GM23338 (cell line): Measurements from ENCODE around the gene SC5D. TPM values are rescaled to one million over a fixed set of nuclear protein-coding genes. Genes with fewer than 3 reads are reported as not detected.

Source experiments
- ATAC-seq: fragments of 200-7000 bp; cut with Tn5 transposase; 3 replicates; pipeline ENCODE4 v1.9.1; 2020
- DNase-seq: peaks from one replicate; pipeline ENCODE4 v3.0.0-alpha.2; 2015; ENCODE audit warnings: low spot score
- H2AFZ ChIP-seq: fragments of 200-600 bp; sonication (generic); 2 replicates; pipeline ENCODE4 v1.8.0; 2016; ENCODE audit warnings: antibody characterized with exemption, mild to moderate bottlenecking, moderate library complexity
- H3F3A ChIP-seq: fragments of 200-600 bp; sonication (generic); replicated peaks from 2 replicates; pipeline ENCODE4 v1.8.0; 2017; ENCODE audit warnings: antibody characterized with exemption, mixed run types, low read depth
- H3K27ac ChIP-seq: fragments of 200-600 bp; sonication (generic); 2 replicates; pipeline ENCODE4 v1.6.1; 2016; ENCODE audit warnings: low read depth
- H3K27me3 ChIP-seq: fragments of 200-600 bp; sonication (generic); 2 replicates; pipeline ENCODE4 v1.8.0; 2016; ENCODE audit warnings: mild to moderate bottlenecking, mixed run types, moderate library complexity; ENCODE audit not compliant: insufficient read depth
- H3K36me3 ChIP-seq: fragments of 200-600 bp; sonication (generic); 2 replicates; pipeline ENCODE4 v1.8.0; 2016; ENCODE audit warnings: mild to moderate bottlenecking; ENCODE audit not compliant: insufficient read depth
- H3K4me1 ChIP-seq: fragments of 200-600 bp; sonication (generic); 2 replicates; pipeline ENCODE4 v1.8.0; 2016; ENCODE audit warnings: mild to moderate bottlenecking, moderate library complexity; ENCODE audit not compliant: insufficient read depth
- H3K4me2 ChIP-seq: fragments of 200-600 bp; sonication (generic); 2 replicates; pipeline ENCODE4 v1.7.1; 2017; ENCODE audit warnings: mixed run types
- H3K4me3 ChIP-seq: fragments of 200-600 bp; sonication (generic); 2 replicates; pipeline ENCODE4 v1.6.1; 2016; ENCODE audit warnings: mixed run types
- H3K79me2 ChIP-seq: fragments of 200-600 bp; sonication (generic); replicated peaks from 2 replicates; pipeline ENCODE4 v1.8.0; 2017; ENCODE audit warnings: mild to moderate bottlenecking; ENCODE audit not compliant: insufficient read depth
- H3K9me2 ChIP-seq: fragments of 200-600 bp; sonication (generic); 2 replicates; pipeline ENCODE4 v1.8.0; 2017; ENCODE audit not compliant: insufficient read depth
- H4K20me1 ChIP-seq: fragments of 200-600 bp; sonication (generic); replicated peaks from 2 replicates; pipeline ENCODE4 v1.8.0; 2017; ENCODE audit warnings: mild to moderate bottlenecking; ENCODE audit not compliant: insufficient read depth
- H3K27ac Mint-ChIP-seq: 2 replicates; pipeline ENCODE4 v1.8.0; 2020; ENCODE audit warnings: inconsistent platforms, mild to moderate bottlenecking, moderate library complexity, mixed read lengths
- H3K27me3 Mint-ChIP-seq: 3 replicates; pipeline ENCODE4 v1.8.0; 2022; ENCODE audit warnings: low read depth, mild to moderate bottlenecking, moderate library complexity, mixed read lengths, inconsistent platforms; ENCODE audit not compliant: insufficient read depth, poor library complexity
- H3K36me3 Mint-ChIP-seq: 3 replicates; pipeline ENCODE4 v1.8.0; 2021; ENCODE audit warnings: low read depth, mild to moderate bottlenecking, inconsistent platforms, moderate library complexity, mixed read lengths
- H3K4me1 Mint-ChIP-seq: 3 replicates; pipeline ENCODE4 v1.8.0; 2020; ENCODE audit warnings: mild to moderate bottlenecking, inconsistent platforms, mixed read lengths
- H3K4me3 Mint-ChIP-seq: 3 replicates; pipeline ENCODE4 v1.8.0; 2021; ENCODE audit warnings: moderate library complexity, mild to moderate bottlenecking, inconsistent platforms, mixed read lengths
- H3K9me3 Mint-ChIP-seq: 3 replicates; pipeline ENCODE4 v1.8.0; 2020; ENCODE audit warnings: moderate library complexity, mild to moderate bottlenecking, inconsistent platforms, mixed read lengths
- CREB1 ChIP-seq: fragments of 250-450 bp; sonication (Bioruptor Pico); IDR thresholded peaks from 2 replicates; pipeline ENCODE4 v1.5.0; 2020; ENCODE audit warnings: low read depth, mild to moderate bottlenecking, moderate library complexity
- EZH2 ChIP-seq: fragments of 200-600 bp; sonication (generic); IDR thresholded peaks from one replicate; pipeline ENCODE4 v1.8.0; 2017; ENCODE audit warnings: antibody characterized with exemption, mild to moderate bottlenecking, low read depth; ENCODE audit not compliant: unreplicated experiment
- EZH2phosphoT487 ChIP-seq: fragments of 200-600 bp; sonication (generic); IDR thresholded peaks from one replicate; pipeline ENCODE4 v1.8.1; 2018; ENCODE audit warnings: antibody characterized with exemption; ENCODE audit not compliant: unreplicated experiment
- JUNB ChIP-seq: IDR thresholded peaks from one replicate; pipeline ENCODE4 v1.6.1; 2016; ENCODE audit warnings: antibody characterized with exemption; ENCODE audit not compliant: unreplicated experiment
- POLR2AphosphoS5 ChIP-seq: IDR thresholded peaks from 2 replicates; pipeline ENCODE4 v1.6.1; 2016; ENCODE audit warnings: antibody characterized with exemption, low read depth
- long read RNA-seq: library from polyadenylated mRNA; unstranded; transcript quantifications from one replicate; pipeline ENCODE4 v2.0.0, GENCODE V29; 2020; ENCODE audit not compliant: unreplicated experiment
- polyA plus RNA-seq: library from polyadenylated mRNA; unstranded; fragments of >200 nt; fragmentation: Nextera tagmentation; extraction: Ambion mirVana; gene quantifications from 2 replicates; pipeline ENCODE4 v1.2.1, GENCODE V29; 2016
- total RNA-seq: library from RNA; depleted of rRNA; stranded (reverse); fragments of >200 nt; shearing (Covaris generic); gene quantifications from 2 replicates; pipeline ENCODE4 v1.2.3, GENCODE V29; 2014; rRNA removed
- TF ChIP-seq, protein P1 (sequence below), 2 experiments: fragments of 200-600 bp in 1 of 2; sonication (generic) in 1 of 2; conservative IDR thresholded peaks; 2 replicates each; pipeline versions ENCODE4 v1.5.1 to v1.6.1; 2016 to 2017; ENCODE audit warnings: antibody characterized with exemption in 2 of 2, low read depth in 2 of 2, mild to moderate bottlenecking in 2 of 2, moderate library complexity in 1 of 2
- TF ChIP-seq, protein P2 (sequence below): fragments of 250-450 bp; sonication (Bioruptor Pico); IDR thresholded peaks from 2 replicates; pipeline ENCODE4 v1.5.0; 2020; ENCODE audit warnings: mild to moderate bottlenecking, moderate library complexity

The SC5D gene, protein sequence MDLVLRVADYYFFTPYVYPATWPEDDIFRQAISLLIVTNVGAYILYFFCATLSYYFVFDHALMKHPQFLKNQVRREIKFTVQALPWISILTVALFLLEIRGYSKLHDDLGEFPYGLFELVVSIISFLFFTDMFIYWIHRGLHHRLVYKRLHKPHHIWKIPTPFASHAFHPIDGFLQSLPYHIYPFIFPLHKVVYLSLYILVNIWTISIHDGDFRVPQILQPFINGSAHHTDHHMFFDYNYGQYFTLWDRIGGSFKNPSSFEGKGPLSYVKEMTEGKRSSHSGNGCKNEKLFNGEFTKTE
- total RNA-seq: 118 and 138 TPM in 2 replicates
- 66.7 and 79.0 TPM in 2 replicates for polyA plus RNA-seq
- long read RNA-seq, transcript SC5D-201 (5 exons, 2,456 nt): major isoform, 17 of 19 reads
- long read RNA-seq, partial matches to known transcripts: 0 of 19 reads
- long read RNA-seq, other reads (novel, unspliced or antisense): 0 of 19 reads

DNA sequence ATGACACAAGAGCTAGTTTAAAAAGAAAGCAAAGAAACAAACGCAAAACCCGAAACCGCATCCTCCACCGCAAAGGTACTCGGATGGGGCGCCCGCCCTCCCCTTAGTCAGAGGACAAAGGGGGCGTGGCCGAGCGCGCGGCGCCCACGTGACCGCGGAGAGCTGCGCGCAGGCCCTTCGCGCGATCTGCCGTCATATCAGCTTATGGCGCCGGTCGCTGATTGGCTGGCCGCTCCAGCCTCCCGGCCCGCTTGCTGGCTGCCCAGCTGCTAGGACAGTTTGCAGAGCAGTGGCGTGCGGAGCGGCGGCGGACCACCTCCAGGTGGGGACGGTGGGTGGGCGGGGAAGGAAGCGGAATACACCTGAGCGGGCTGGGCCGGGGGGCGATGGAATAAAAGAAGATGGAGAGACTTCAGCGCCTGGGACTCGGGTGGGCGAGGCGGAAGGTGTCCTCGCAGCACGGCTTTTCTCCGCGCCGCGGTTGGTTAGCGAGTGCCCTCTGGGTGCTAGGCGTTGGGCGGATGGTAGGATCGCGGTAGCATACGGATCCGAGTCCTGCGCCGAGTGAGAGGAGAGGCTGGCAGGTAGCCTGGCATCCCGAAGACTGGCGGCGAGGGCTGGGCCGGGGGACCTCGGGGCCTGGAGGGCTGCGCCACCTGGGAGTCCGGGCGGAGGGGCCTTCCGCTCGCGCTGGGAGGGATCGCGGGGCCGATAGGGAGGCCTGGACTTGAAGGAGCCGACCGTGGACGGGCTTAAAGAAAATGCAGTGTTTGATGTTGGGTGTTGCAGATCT lies at the start of gene SC5D:
Gene SC5D, plus strand, starts transcription at position 277 of the 793 bp plus-strand sequence. CDS start 10,605 bp downstream, outside the sequence.
- DNase-seq (peak; percentile 98), ATAC-seq (peak; percentile 94)
- Mint-ChIP-seq H3K9me3 (no peaks in the 10 kb centered on the region), H3K27ac (peak within 1 kb of the TSS; percentile 96), H3K4me3 (peak within 1 kb of the TSS; percentile 94), H3K27me3 (peaks cover 19% of the 10 kb centered on the region), H3K4me1 (peaks cover 41% of the 10 kb centered on the region), H3K36me3 (peaks cover 7% of the 10 kb centered on the region; the same call in 1 of the 3 replicates)
- Histone ChIP-seq H2AFZ (peak within 1 kb of the TSS; percentile 88), H3K4me3 (peak within 1 kb of the TSS; percentile 80), H4K20me1 (peaks cover 6% of the 10 kb centered on the region; the same call in 1 of the 2 replicates), H3K27me3 (no peaks in the 10 kb centered on the region), H3K9me2 (no peaks in the 10 kb centered on the region), H3K4me2 (peak within 1 kb of the TSS; percentile 95), H3K79me2 (peaks cover 49% of the 10 kb centered on the region), H3K4me1 (peaks cover 46% of the 10 kb centered on the region), H3K27ac (peak within 1 kb of the TSS; percentile 90), H3F3A (0 out of 2 replicates have a peak, but pooled peaks cover 3% of the 10 kb centered on the region), H3K36me3 (no peaks in the 10 kb centered on the region)
- TF ChIP-seq EZH2: no peak
- peak; percentile 76 for TF ChIP-seq CREB1 (CRISPR knock-in tag)
- TF ChIP-seq POLR2AphosphoS5: peak; percentile 99

DNA sequence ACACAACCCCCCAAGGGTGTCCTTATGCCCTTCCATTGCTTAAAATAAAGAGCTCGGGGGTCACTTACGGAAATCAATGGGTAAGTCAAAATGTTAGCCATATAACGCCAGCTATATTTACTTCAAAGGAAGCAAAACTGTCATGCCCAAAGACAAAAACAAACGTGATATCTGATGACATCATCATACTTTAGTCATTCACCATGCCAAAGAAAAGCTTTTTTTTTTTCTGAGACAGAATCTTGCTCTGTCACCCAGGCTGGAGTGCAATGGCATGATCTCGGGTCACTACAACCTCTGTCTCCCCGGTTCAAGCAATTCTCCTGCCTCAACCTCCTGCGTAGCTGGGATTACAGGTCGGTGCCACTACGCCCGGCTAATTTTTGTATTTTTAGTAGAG lies 47.7 kb upstream of the SC5D start:
- Histone ChIP-seq H3K4me2 (no peak overlapping the region), H3K9me2 (no peaks in the 10 kb centered on the region), H3K4me1 (0 out of 2 replicates have a peak, but pooled peaks cover 5% of the 10 kb centered on the region), H3F3A (no peaks in the 10 kb centered on the region), H2AFZ (no peak overlapping the region), H3K4me3 (no peak overlapping the region), H4K20me1 (no peaks in the 10 kb centered on the region), H3K36me3 (no peaks in the 10 kb centered on the region), H3K27me3 (no peaks in the 10 kb centered on the region), H3K79me2 (no peaks in the 10 kb centered on the region), H3K27ac (no peak overlapping the region)
- TF ChIP-seq, protein P1, sequence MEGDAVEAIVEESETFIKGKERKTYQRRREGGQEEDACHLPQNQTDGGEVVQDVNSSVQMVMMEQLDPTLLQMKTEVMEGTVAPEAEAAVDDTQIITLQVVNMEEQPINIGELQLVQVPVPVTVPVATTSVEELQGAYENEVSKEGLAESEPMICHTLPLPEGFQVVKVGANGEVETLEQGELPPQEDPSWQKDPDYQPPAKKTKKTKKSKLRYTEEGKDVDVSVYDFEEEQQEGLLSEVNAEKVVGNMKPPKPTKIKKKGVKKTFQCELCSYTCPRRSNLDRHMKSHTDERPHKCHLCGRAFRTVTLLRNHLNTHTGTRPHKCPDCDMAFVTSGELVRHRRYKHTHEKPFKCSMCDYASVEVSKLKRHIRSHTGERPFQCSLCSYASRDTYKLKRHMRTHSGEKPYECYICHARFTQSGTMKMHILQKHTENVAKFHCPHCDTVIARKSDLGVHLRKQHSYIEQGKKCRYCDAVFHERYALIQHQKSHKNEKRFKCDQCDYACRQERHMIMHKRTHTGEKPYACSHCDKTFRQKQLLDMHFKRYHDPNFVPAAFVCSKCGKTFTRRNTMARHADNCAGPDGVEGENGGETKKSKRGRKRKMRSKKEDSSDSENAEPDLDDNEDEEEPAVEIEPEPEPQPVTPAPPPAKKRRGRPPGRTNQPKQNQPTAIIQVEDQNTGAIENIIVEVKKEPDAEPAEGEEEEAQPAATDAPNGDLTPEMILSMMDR (conservative IDR thresholded peaks at IDR 0.05; ENCODE audit: low read depth in 2 of 2): no peak
- TF ChIP-seq JUNB (no peak), EZH2phosphoT487 (no peak)
- TF ChIP-seq, protein P2, sequence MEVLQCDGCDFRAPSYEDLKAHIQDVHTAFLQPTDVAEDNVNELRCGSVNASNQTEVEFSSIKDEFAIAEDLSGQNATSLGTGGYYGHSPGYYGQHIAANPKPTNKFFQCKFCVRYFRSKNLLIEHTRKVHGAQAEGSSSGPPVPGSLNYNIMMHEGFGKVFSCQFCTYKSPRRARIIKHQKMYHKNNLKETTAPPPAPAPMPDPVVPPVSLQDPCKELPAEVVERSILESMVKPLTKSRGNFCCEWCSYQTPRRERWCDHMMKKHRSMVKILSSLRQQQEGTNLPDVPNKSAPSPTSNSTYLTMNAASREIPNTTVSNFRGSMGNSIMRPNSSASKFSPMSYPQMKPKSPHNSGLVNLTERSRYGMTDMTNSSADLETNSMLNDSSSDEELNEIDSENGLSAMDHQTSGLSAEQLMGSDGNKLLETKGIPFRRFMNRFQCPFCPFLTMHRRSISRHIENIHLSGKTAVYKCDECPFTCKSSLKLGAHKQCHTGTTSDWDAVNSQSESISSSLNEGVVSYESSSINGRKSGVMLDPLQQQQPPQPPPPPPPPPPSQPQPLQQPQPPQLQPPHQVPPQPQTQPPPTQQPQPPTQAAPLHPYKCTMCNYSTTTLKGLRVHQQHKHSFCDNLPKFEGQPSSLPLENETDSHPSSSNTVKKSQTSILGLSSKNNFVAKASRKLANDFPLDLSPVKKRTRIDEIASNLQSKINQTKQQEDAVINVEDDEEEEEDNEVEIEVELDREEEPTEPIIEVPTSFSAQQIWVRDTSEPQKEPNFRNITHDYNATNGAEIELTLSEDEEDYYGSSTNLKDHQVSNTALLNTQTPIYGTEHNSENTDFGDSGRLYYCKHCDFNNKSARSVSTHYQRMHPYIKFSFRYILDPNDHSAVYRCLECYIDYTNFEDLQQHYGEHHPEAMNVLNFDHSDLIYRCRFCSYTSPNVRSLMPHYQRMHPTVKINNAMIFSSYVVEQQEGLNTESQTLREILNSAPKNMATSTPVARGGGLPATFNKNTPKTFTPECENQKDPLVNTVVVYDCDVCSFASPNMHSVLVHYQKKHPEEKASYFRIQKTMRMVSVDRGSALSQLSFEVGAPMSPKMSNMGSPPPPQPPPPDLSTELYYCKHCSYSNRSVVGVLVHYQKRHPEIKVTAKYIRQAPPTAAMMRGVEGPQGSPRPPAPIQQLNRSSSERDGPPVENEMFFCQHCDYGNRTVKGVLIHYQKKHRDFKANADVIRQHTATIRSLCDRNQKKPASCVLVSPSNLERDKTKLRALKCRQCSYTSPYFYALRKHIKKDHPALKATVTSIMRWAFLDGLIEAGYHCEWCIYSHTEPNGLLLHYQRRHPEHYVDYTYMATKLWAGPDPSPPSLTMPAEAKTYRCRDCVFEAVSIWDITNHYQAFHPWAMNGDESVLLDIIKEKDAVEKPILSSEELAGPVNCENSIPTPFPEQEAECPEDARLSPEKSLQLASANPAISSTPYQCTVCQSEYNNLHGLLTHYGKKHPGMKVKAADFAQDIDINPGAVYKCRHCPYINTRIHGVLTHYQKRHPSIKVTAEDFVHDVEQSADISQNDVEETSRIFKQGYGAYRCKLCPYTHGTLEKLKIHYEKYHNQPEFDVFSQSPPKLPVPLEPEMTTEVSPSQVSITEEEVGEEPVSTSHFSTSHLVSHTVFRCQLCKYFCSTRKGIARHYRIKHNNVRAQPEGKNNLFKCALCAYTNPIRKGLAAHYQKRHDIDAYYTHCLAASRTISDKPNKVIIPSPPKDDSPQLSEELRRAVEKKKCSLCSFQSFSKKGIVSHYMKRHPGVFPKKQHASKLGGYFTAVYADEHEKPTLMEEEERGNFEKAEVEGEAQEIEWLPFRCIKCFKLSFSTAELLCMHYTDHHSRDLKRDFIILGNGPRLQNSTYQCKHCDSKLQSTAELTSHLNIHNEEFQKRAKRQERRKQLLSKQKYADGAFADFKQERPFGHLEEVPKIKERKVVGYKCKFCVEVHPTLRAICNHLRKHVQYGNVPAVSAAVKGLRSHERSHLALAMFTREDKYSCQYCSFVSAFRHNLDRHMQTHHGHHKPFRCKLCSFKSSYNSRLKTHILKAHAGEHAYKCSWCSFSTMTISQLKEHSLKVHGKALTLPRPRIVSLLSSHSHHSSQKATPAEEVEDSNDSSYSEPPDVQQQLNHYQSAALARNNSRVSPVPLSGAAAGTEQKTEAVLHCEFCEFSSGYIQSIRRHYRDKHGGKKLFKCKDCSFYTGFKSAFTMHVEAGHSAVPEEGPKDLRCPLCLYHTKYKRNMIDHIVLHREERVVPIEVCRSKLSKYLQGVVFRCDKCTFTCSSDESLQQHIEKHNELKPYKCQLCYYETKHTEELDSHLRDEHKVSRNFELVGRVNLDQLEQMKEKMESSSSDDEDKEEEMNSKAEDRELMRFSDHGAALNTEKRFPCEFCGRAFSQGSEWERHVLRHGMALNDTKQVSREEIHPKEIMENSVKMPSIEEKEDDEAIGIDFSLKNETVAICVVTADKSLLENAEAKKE (CRISPR knock-in tag): no peak
- Mint-ChIP-seq H3K4me3 (no peak overlapping the region), H3K36me3 (0 out of 3 replicates have a peak, but pooled peaks cover 3% of the 10 kb centered on the region), H3K27ac (no peak overlapping the region), H3K4me1 (peaks cover 15% of the 10 kb centered on the region), H3K27me3 (peaks cover 1% of the 10 kb centered on the region), H3K9me3 (no peaks in the 10 kb centered on the region)
- DNase-seq (no peak), ATAC-seq (no peak)
